Measurements from ENCODE around the gene MAP2.
"Not testable (repeated sequence)": the region's sequence is repeated elsewhere in the genome, so short reads cannot be mapped to it uniquely, and the experiment has no call there.

The MAP2 gene

DNA sequence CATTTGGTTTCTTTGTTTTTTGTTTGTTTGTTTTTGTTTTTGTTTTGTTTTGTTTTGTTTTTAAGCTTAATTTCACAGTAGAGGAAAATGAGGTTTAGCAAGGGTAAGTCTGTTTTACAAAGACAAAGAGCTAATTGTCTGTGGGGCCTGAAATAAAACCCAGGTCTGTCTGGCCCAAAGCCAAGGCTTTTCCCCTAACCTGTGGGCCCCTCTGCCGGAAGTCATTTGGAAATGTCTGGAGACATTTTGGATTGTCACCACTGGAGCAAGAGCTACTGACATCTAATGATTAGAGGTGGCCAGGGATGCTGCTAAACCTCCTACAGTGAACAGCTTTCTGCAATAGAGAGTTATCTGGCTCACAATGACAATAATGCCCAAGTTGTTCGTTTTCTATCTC, 167.2 kb downstream of the MAP2 start:
- no peak for DNase-seq (ENCODE audit: low read depth in 2 of 2)

DNA sequence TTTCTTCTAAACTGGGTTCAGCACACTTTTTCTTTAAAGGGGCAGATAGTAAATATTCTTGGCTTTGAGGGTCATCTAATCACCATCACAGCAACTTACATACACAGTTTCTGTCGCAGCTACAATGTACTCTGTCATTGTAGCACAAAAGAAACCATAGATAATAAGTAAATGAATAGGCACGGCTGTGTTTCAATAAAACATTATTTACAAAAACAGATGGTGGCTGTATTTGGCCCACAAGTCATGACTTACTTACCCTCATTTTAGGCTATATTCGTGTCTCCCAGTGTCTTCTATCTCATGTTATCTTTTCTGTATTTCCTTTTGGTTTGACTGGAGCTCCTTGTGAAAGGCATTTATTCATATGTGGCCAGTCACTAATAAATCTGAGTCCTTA, 168.3 kb downstream of the MAP2 start:
- DNase-seq (ENCODE audit: low read depth in 2 of 2): no peak

DNA sequence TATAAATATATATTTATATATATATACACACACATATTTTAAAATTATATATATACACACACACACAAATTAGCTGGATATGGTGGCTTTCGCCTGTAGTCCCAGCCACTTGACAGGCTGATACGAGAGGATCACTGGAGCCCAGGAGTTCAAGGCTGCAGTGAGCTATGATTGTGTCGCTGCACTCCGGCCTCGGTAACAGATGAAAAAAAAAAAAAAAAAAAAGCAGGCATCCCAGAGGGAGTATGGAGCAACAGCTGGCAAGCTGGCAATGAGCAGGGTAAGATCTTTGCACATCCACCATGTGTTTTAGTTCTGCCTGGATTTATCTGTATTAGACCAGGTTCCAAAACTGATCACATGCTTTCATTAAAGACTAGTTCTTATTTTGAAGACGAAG, 170.1 kb downstream of the MAP2 start:
- no peak for DNase-seq (ENCODE audit: low read depth in 2 of 2)

DNA sequence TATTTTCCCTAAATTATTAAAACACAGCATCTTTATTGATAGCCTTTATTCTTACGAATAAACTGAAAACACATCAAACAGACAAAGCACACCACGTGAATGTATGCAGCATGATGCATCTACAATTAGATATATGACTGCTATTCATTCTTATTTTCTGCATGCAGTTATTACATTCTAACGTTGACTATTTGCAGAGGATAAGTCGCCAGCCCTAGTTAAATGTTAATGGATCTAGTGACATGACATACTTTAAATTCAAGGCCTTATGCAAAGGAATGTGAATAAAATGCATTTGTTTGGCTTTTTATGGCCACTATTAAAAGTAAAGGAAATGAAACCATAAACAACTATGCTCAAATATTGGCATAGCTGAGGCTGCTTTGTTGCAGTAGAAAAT, 172.4 kb downstream of the MAP2 start:
- DNase-seq (ENCODE audit: low read depth in 2 of 2): no peak

DNA sequence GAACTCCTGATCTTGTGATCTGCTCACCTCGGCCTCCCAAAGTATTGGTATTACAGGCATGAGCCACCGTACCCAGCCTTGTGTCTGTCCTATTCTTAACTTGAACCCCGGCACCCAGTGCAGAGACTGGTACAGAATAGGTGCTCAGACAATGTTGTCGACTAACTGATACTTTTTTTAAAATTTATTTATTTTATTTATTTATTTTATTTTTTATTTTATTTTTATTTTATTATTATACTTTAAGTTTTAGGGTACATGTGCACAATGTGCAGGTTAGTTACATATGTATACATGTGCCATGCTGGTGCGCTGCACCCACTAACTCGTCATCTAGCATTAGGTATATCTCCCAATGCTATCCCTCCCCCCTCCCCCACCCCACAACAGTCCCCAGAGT, 174.4 kb downstream of the MAP2 start:
- not testable (repeated sequence) for DNase-seq (ENCODE audit: low read depth in 2 of 2)

DNA sequence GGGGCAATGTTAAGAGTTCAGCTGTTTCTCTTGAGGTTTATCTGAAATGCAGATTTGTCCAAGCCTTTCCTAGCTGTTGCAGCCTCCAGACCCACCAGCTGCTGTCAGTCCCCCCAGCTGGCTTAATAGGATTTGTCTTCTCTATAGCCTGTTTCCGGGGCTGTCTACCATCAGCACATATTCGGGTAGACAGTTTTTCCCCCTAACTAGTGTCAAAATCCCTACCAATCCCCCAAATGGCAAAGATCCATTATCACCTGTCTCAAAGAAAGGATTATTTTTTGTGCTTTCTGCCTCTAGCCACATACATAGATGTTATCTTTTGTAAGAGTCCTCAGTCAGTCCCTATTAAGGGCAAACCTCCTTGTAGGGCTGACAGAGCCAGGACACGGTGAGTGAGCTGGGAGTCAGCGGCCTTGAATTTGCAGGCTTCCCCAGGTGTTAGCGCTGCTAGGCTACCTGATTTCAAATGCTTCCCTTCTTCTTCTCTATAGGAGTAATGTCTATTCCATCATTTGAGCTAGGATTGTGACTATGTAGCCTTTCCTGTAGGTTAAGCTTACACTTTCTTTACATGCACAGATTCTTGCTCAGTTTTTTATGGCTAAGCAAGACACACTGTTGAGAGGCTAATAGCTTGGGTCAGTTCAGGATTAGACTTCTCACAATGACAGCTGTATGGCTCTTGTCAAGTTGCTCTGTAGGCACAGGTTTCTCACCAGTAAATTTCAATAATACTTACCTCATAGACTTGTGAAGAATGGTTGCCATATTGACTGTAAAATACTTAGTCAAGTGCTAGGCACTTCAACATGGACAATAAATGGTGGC, 176.7 kb downstream of the MAP2 start:
- DNase-seq (ENCODE audit: low read depth in 2 of 2): no peak

DNA sequence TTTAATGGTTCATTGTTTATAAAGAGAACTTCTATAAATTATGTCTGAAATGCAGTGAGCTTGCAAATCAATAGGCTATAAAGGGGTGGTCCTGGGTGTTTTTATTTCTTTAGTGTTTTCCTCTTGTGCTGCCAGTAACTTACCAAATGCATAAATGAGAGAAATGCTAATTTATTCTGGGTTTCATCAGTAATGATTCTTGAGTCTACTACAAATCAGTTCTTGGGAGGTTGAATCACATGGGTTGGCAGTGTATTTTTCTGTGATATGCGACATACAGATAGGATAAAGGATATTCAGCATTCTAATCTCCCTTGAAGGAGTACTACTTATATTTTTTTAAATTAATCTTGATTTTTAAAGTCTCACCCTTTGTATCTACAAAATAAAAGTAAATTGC, 177.7 kb downstream of the MAP2 start:
- DNase-seq (ENCODE audit: low read depth in 2 of 2): no peak

DNA sequence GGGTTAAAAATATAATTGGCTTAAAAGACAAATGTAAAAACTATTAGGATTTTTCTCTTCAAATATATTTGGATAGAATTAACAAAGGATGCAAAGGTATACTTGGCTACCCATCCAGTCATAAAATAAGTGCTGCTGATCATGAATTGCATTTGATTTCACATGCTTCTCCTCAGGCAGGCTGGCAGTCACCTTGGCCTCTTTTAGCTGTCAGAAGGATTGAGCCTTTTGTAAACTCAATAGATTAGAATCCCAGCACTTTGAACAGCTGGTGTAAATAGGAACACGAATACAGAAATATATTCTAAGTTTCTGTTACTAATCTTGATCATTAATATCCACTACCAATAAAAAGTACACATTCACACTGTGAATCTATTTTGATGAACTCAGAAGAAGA, 178.4 kb downstream of the MAP2 start:
- DNase-seq (ENCODE audit: low read depth in 2 of 2): no peak

DNA sequence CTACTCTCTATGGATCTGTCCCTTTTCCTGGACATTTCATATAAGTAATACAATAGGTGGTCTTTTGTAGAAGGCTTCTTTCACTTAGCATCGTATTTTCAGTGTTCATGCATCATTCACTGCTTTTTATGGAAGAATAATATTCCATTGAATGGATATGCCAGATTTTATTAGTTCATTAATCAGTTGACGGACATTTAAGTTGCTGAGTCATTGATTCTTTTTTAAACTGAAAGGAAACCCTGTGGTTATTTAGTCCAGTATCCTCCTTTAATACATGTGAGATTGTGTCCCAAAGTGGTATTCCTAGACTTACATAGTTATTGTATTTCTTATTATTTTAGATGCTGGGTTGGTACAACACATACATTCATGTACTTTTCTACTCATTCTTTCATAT, 185.7 kb downstream of the MAP2 start:
- DNase-seq (ENCODE audit: low read depth in 2 of 2): no peak

DNA sequence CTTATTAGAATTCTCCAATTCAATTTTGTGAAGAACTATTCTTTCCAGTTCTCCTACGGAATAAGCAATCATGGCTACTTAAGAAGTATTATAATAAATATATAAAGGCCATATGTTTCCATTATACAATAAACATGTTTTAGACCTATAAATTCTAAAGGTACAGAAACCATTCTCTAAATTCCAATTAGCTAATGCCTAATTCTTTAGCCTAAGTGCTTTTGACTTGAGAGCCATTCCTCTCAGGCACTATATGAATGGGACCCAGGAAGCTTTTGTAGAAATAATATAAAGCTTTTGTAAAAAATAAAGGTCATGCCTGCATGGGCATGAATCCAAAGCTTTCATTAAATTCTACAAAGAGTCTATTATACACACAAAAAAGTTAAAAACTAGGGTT, 186.8 kb downstream of the MAP2 start:
- DNase-seq (ENCODE audit: low read depth in 2 of 2): no peak

DNA sequence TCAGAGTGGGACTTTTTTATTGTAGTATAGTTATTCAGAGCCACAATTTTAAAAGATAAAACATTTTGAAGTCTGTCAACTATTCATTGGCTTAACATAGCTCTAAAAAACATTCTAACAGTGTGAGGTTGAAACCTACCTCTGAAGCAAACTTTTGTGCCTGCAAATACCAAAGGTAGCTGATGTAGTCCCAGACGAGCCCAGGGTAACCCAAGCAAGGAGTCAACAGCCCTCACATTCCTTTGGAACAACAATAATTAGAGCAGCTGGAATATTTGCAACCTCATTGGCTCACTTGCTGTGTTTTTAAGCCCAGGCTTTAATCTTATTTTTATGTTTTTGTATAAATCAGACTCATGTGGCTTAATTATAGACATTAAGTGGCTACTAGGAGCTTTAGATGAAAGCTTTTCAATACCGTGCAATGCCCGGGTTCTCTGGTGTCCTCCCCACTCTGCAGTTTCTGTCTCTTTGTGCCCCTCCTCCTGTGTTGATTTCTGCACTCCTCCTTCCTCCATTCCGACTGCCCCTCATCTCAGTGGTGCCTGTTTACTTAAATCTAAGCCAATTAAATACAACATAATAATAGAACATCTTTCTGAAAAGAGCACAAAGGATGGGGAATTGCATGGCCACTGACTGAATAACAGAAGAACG, 189.9 kb downstream of the MAP2 start:
- no peak for DNase-seq (ENCODE audit: low read depth in 2 of 2)

DNA sequence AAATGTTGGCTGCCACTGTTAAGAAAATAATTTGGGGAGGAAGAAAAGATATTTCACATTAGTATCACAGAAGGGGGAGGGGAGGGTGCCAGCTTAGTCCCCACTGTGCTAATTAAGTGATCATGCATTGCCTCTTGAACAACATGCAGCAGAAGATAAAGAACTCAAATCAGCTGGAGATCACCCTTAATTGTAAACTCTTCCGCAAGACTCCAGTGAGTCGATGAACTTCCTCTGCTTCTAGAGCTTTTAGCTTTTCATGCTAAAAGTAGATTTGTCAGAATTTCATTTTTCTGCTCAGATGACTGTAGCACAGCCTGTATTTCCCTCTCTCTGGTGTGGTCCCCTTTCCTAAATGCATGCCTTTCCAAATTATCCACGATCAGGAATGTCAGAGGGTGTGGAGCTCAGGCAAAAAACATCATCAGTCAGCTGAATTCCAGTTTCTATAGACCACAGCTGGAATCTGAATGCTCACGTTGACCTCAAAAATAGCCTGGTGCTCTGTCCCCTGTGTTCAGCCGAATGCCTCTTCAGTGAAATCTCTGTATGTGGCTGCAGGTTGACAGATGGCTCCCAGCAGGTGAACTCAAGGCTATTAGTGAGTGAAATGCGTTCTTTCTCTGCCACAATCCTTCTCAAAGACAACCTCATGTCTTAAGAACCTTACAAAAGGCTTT, 191.0 kb downstream of the MAP2 start:
- no peak for DNase-seq (ENCODE audit: low read depth in 2 of 2)

DNA sequence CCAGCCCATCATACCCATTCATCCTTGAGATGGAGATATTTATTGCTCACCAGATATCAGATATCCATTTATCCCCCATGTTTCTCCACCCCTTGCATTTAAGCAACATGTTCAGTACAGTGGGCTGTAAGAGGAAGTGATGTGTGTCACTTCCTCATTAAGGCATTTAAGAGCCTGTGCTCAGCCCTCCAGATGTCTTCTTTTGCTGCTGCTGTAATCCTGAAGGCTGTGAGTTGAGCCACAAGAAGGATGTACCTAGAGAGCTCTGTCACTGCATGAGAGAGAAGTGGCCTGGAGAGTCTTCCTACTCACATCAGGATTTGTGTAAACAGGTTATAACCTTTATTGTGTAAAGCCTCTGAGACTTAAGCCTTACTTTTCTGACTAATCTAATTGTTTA, 195.9 kb downstream of the MAP2 start:
- no peak for DNase-seq (ENCODE audit: low read depth in 2 of 2)

DNA sequence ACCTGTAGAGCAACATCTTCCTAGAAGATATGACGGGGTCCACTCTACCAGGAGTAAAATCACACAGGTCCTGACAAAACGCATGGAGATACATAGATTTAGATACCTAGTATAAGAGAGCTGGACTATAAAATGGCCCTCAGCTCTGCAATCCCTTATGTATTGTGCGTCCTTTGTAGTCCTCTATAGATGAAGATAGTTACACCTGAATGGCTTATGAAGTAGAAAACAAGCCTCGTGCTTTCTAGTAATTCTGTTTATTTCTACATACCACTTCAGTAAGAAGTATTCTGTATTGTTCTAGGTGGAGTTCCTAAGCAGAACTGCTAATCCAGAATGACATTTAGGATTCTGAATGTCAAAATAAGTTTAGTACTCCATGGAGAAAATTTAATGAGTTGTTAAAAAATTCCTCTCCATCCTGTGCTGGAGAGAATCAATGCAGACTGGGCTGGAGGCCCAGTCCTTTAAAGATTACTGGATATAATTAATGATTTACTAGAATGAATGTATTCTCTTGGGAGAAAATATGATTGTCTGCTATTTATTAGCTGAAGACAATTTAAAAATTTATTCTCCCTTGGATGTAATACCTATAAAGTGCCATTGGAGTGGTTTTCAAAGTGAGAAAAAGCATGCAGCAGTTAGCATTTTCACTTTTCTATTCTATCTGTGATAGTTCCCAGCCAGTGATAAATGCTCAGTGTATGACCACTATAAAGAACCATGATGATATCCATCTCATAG, 200.5 kb downstream of the MAP2 start:
- no peak for DNase-seq (ENCODE audit: low read depth in 2 of 2)

DNA sequence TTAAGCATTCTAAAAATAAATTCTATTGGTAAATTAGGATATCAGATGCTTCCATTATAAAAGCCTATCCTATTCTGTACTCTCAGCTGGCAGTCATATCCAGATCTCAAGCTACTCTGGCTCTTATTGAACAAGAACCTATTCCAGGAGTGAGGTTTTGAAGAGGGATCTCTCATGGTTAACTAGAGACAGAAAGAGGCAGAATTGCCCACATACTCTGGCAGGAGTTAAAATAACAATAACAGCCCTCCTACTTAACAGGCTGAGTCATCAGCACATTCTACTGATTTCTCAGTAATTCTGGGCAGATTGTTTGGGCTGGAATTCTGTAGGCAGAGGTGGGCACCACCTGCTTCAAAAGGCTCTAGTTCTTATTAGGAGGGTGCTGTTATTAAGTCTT, 205.8 kb downstream of the MAP2 start:
- DNase-seq (ENCODE audit: low read depth in 2 of 2): no peak

DNA sequence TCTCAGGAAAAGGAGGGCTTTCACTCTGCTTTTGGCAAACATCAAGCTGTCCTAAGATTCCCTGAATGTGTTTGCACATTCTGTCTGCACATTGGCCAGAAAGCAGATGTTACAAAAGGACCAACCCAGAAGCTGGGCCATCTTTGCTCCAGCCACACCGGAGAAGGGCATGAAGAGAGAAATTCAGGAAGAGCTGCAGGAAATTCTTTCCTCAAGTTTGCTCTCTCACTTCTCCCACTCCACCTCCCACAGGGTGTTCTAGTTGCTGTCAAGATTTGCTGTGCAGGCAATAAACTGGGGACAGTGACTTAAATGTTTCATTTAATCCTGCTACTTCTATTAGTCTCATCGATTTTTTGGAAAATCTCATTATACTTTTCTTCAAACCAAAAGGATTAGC, 210.1 kb downstream of the MAP2 start:
- DNase-seq (ENCODE audit: low read depth in 2 of 2): no peak

DNA sequence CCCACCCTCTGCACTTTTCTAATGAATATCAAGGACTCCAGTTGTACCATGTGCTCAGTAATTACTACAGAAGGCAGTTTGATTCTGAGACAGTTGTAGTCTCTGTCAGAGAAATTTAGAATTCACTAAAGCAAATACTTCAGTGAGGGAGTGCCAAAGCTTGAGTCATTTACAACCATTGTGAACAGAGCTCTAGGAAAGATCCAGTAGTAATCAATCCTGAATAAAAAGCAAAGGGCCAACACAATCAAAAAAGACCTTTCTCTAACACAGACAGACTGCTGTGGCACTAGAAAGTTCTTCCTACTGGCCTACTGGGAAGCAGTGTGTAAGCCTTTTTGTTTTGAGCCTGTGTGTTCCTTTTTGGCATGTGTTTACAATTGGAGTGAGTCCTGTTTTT, 212.2 kb downstream of the MAP2 start:
- DNase-seq (ENCODE audit: low read depth in 2 of 2): no peak

DNA sequence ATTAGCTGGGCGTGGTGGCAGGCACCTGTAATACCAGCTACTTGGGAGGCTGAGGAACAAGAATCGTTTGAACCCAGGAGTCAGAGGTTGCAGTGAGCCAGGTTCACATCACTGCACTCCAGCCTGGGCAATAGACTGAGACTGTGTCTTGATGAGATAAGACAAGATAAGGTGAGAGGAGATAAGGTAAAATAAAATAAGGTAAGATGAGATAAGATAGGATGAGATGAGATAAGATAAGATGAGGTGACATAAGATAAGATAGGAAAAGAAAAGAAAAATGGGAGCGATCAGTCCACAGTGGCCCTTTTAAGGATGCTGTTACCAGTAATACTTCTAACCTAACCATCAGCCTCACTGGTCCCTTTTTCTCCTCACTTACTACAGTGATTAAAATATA, 213.4 kb downstream of the MAP2 start:
- DNase-seq (ENCODE audit: low read depth in 2 of 2): no peak

DNA sequence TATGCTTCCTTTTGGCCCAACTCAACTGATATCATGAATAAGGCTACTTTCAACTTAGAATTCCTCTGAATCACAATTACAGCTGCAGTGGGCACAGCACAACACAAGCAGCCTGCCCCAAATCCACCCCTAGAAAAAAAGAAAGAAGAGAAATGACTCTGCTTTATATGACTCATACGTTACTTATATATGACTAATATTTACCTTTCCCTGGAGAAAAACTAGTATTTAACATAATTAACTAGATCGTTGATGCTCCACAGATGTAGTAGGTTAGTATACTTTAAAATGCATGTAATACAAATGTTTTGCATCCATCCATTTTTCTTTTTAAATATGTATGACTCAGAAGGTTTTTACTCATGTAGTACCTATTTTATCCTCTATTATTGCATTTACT, 214.5 kb downstream of the MAP2 start:
- DNase-seq (ENCODE audit: low read depth in 2 of 2): no peak

DNA sequence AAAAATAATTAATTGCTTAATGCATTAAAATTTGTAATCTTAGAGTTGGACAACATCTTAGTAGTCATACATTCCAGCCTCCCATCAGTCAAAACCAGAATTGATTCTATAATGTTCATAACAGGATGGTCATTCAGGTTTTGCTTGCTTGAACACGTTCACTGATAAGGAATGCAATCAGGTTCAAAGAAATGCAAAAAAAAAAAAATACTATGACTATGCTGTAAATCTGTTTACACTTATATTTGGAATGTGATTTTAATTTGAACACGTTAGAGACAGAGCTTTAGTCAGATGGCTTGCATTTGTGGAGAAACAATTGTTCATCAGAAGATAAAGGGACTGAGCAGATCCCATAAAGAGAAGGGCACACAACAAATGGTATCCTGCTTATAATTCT, 216.5 kb downstream of the MAP2 start:
- no peak for DNase-seq (ENCODE audit: low read depth in 2 of 2)

DNA sequence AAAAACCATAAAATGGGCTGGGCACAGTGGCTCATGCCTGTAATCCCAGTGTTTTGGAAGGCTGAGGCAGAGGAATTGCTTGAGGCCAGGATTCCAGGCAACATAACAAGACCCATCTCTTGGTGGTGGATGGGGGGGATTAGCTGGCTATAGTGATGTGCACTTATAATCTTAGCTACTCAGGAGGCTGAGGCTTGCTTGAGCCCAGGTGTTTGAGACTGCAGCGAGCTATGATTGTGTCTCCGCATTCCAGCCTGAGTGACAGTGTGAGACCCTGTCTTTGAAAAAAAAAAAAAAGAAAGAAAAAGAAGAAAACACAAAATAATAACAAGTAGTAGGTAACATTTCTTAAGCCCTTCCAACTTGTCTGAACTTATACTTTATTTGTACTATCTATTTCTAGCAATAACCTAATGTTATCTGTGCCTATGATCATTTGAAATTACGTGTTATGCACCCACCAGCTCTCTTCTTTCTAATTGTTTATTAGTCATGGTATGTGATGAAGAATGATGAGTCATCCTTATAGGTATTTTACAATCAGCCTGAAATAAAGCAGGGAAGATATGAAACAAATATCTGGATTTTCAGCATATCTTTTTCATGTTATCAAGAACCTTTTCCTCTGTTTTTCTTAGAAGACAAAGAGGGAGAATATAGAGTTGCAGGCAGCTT, 218.4 kb downstream of the MAP2 start:
- no peak for DNase-seq (ENCODE audit: low read depth in 2 of 2)

DNA sequence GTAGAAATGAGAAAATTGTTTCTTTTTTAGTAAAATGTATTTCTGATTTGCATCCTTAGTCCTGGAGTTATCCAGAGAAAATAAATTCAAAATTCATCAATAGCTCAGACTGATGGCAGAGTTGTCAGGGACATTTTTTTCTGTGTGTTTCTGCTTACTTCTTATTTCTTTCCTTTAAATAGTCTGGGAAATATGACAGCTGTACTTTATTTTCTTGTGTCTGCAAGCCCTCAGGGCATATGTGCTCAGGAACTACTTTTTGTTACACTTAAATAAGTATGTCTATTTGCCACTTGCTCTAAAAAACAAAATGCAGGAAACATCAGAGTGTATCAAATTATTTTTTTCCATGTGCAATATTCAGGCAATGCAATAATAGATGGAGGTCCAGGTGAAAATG, 221.0 kb downstream of the MAP2 start:
- DNase-seq (ENCODE audit: low read depth in 2 of 2): no peak
